Spleen (tissue), 11 donors: ENCODE results near the gene PPP1R3E. TPM values are rescaled to one million over a fixed set of nuclear protein-coding genes. Genes with fewer than 3 reads are reported as not detected.
"Not testable (repeated sequence)": the region's sequence is repeated elsewhere in the genome, so short reads cannot be mapped to it uniquely, and the experiment has no call there.

Experiments
- DNase-seq: peaks from one replicate; pipeline ENCODE4 v3.0.0-alpha.2; 2020
- H3K27ac ChIP-seq, 8 donors: fragments of 200-600 bp; sonication (generic) in 7 of 8; 1 replicate in 4 of 8; 2 replicates in 4 of 8; pipeline versions ENCODE4 v1.5.0 to v1.8.0; 2016 to 2021; ENCODE audit warnings: inconsistent platforms in 4 of 8, mild to moderate bottlenecking in 4 of 8, moderate library complexity in 1 of 8
- H3K27me3 ChIP-seq, 7 donors: fragments of 200-600 bp; sonication (generic) in 6 of 7; replicated peaks in 1 of 7; 1 replicate in 4 of 7; 2 replicates in 3 of 7; pipeline versions ENCODE4 v1.5.0 to v1.8.0; 2016 to 2021; ENCODE audit warnings: inconsistent platforms in 3 of 7, mild to moderate bottlenecking in 1 of 7
- H3K36me3 ChIP-seq, 6 donors: fragments of 200-600 bp; sonication (generic) in 5 of 6; 1 replicate in 4 of 6; 2 replicates in 2 of 6; pipeline versions ENCODE4 v1.5.0 to v1.8.0; 2016 to 2021; ENCODE audit warnings: inconsistent platforms in 2 of 6
- H3K4me1 ChIP-seq, 6 donors: fragments of 200-600 bp; sonication (generic) in 5 of 6; 1 replicate in 3 of 6; 2 replicates in 3 of 6; pipeline versions ENCODE4 v1.5.0 to v1.8.0; 2016 to 2021; ENCODE audit warnings: inconsistent platforms in 3 of 6
- H3K4me3 ChIP-seq, 8 donors: fragments of 200-600 bp; sonication (generic) in 7 of 8; 1 replicate in 4 of 8; 2 replicates in 4 of 8; pipeline versions ENCODE4 v1.5.0 to v1.8.0; 2016 to 2021; ENCODE audit warnings: inconsistent platforms in 4 of 8, mild to moderate bottlenecking in 4 of 8, moderate library complexity in 2 of 8
- H3K9me3 ChIP-seq, 8 donors: fragments of 200-600 bp; sonication (generic) in 7 of 8; 1 replicate in 4 of 8; 2 replicates in 4 of 8; pipeline versions ENCODE4 v1.5.0 to v1.8.0; 2016 to 2021; ENCODE audit warnings: inconsistent platforms in 4 of 8
- CTCF ChIP-seq, 11 experiments: fragments of 200-600 bp in 7 of 11; fragments of 450-650 bp in 4 of 11; sonication (generic) in 4 of 11; IDR thresholded peaks in 8 of 11; conservative IDR thresholded peaks in 3 of 11; 1 replicate in 7 of 11; 2 replicates in 4 of 11; pipeline versions ENCODE4 v1.4.0 to v1.8.0; 2016 to 2021; ENCODE audit warnings: antibody characterized with exemption in 11 of 11, inconsistent platforms in 4 of 11, mild to moderate bottlenecking in 1 of 11
- POLR2A ChIP-seq, 3 donors: fragments of 450-650 bp; IDR thresholded peaks; one replicate each; pipeline ENCODE4 v1.5.1; 2017; ENCODE audit warnings: antibody characterized with exemption in 3 of 3, mild to moderate bottlenecking in 1 of 3
- POLR2AphosphoS5 ChIP-seq, 3 donors: sonication (generic); formaldehyde crosslinking; IDR thresholded peaks; one replicate each; pipeline ENCODE4 v1.5.1; 2017; ENCODE audit warnings: antibody characterized with exemption in 3 of 3
- WGBS, 5 donors: extraction: QIAGEN DNeasy Blood & Tissue Kit in 3 of 5; methylation state at CpG; one replicate each; pipeline versions ENCODE4 v1.1.5 to v1.1.7; 2013 to 2018; 5-methylcytosine and 5-hydroxymethylcytosine counted together
- intact Hi-C: fragments of 100-400 bp; cut with DNase I; formaldehyde crosslinking; loops from one replicate; pipeline ENCODE4 v1.15.0; 2023; ENCODE audit warnings: low total_unique reads
- polyA plus RNA-seq, 3 donors: library from polyadenylated mRNA; stranded (reverse); fragments of 200-250 nt; gene quantifications; one replicate each; pipeline ENCODE4 v1.2.1, GENCODE V29; 2013
- total RNA-seq, 7 donors: library from RNA; depleted of rRNA in 3 of 7; stranded (reverse); fragments of >200 nt in 3 of 7; fragmentation: NEBNext Ultra II Directional in 4 of 7; extraction: Animal tissue kit (Norgen Biotek cat#: 25700) in 4 of 7; gene quantifications; one replicate each; pipeline versions ENCODE4 v1.1.0 to v1.2.1, GENCODE V29; 2016 to 2021
- donor health status: healthy with polysubstance abuse.
- donor health status: DM: no; HTN: no; CAD: no; lungs with moderate emphysema.
- donor health status: DM: no; HTN: no; CAD: no.
- donor health status: Bipolar disorder and iron deficiency.
- donor health status: healthy.
- donor health status: DM: no; HTN: no; CAD: no.
- donor health status: DM: yes; HTN: yes; CAD: no.

PPP1R3E gene
- total and polyA plus RNA-seq, 10 donors, result 18.6 to 36.7 (median 24.6) TPM

- Histone ChIP-seq H3K4me1 (no peaks in the 10 kb centered on the region), H3K36me3 (peaks cover 0 to 19% (median 11%) of the 10 kb centered on the region in 6 donors), H3K4me3 (no peak overlapping the region), H3K9me3 (no peaks in the 10 kb centered on the region), H3K27me3 (no peaks in the 10 kb centered on the region), H3K27ac (no peak overlapping the region)
- DNase-seq, result no peak
- TF ChIP-seq POLR2A (IDR thresholded peaks at IDR 0.05), result no peak
- no peak for TF ChIP-seq CTCF (IDR thresholded peaks at IDR 0.05 in 8 of 11, conservative IDR thresholded peaks at IDR 0.05 in 3 of 11)
- TF ChIP-seq POLR2AphosphoS5 (IDR thresholded peaks at IDR 0.05), result no peak
- intact Hi-C loops, result no loop called here
- 89 to 96% (median 92%) methylated on average over 3 of the region's 3 CpGs for WGBS, 5 donors
Observed at GRCh38 chr14:23277189-23277588, 25.5 kb downstream of the PPP1R3E start.

DNA sequence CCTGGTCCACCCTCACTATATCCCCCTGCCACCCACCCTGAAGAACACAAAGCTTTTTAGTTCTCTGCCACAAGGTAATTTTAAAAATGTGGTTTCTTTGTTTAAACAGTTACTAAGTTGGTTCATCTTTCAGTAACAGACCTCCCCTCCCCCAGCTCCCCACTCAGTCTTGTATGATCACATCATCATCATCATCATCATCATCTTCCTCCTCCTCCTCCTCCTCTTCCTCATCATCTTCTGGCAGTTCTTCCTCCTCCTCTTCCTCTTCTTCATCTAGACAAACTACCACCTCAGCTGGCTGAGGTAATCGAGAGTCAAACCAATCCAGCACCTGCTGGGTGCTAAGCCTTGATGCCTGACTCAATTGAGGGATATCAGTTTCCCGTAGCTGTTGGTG, 27.2 kb downstream of the PPP1R3E start:
- Histone ChIP-seq H3K4me1 (no peaks in the 10 kb centered on the region), H3K36me3 (peaks cover 0 to 16% (median 11%) of the 10 kb centered on the region in 6 donors), H3K9me3 (no peaks in the 10 kb centered on the region), H3K27me3 (no peaks in the 10 kb centered on the region), H3K27ac (no peak overlapping the region), H3K4me3 (no peak overlapping the region)
- WGBS, 5 donors, result 90 to 96% (median 94%) methylated on average over 2 of the region's 2 CpGs
- DNase-seq, result no peak
- TF ChIP-seq POLR2AphosphoS5 (IDR thresholded peaks at IDR 0.05) (no peak), CTCF (IDR thresholded peaks at IDR 0.05 in 8 of 11, conservative IDR thresholded peaks at IDR 0.05 in 3 of 11) (no peak), POLR2A (IDR thresholded peaks at IDR 0.05) (no peak)
- intact Hi-C loops, result no loop called here

DNA sequence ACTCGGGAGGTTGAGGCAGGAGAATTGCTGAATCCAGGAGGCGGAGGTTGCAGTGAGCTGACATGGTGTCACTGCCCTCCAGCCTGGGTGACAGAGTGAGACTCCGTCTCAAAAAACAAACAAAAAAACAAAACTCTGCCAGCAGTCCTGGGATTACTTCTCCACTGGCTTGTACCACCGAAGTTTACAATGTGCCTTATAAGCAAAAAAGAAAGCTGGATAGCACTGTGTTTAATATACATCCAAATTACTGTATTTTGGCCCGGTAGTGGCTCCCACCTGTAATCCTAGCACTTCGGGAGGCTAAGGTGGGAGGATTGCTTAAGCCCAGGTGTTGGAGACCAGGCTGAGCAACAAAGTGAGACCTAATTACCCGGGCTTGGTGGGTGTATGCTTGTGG, 33.5 kb downstream of the PPP1R3E start:
- intact Hi-C loops, result loop anchor here (5.0 kb wide), 1 partner anchor 113 kb away; no protein-coding TSS in a partner anchor
- Histone ChIP-seq H3K36me3 (no peaks in the 10 kb centered on the region), H3K27me3 (peaks cover 0 to 7% (median 0%) of the 10 kb centered on the region in 7 donors), H3K9me3 (no peaks in the 10 kb centered on the region), H3K27ac (no peak overlapping the region), H3K4me1 (no peaks in the 10 kb centered on the region), H3K4me3 (no peak overlapping the region)
- TF ChIP-seq POLR2AphosphoS5 (IDR thresholded peaks at IDR 0.05), result no peak
- TF ChIP-seq POLR2A (IDR thresholded peaks at IDR 0.05), result no peak
- TF ChIP-seq CTCF (IDR thresholded peaks at IDR 0.05 in 8 of 11, conservative IDR thresholded peaks at IDR 0.05 in 3 of 11), result no peak
- WGBS, 5 donors, result 87 to 96% (median 88%) methylated on average over 7 of the region's 7 CpGs
- DNase-seq, result no peak

- H3K27me3 ChIP-seq, result peaks cover 0 to 35% (median 3%) of the 10 kb centered on the region in 7 donors
- H3K36me3 ChIP-seq, DNase-seq, H3K4me1 ChIP-seq, H3K27ac ChIP-seq, H3K4me3 ChIP-seq, H3K9me3 ChIP-seq, intact Hi-C loops: not testable (repeated sequence)
- WGBS, 5 donors, result 74 to 81% (median 76%) methylated on average over 8 of the region's 8 CpGs
Observed at GRCh38 chr14:23260849-23261248, 41.8 kb downstream of the PPP1R3E start.

- DNase-seq, result no peak
- Histone ChIP-seq H3K27ac (no peak overlapping the region), H3K27me3 (peaks cover 0 to 30% (median 3%) of the 10 kb centered on the region in 7 donors), H3K36me3 (no peaks in the 10 kb centered on the region), H3K4me1 (no peaks in the 10 kb centered on the region), H3K9me3 (no peaks in the 10 kb centered on the region), H3K4me3 (no peak overlapping the region)
- TF ChIP-seq CTCF (IDR thresholded peaks at IDR 0.05 in 8 of 11, conservative IDR thresholded peaks at IDR 0.05 in 3 of 11) (no peak), POLR2AphosphoS5 (IDR thresholded peaks at IDR 0.05) (no peak), POLR2A (IDR thresholded peaks at IDR 0.05) (no peak)
- intact Hi-C loops, result no loop called here
Observed at GRCh38 chr14:23259426-23259825, 43.2 kb downstream of the PPP1R3E start.
